GDM1 (cell line): ENCODE results near the gene RBM26.
"Not testable (repeated sequence)": the region's sequence is repeated elsewhere in the genome, so short reads cannot be mapped to it uniquely, and the experiment has no call there.

Source experiments
- DNase-seq: peaks from one replicate; lab custom pipeline; 2025; lab: John Stamatoyannopoulos, UW

Gene RBM26

DNA sequence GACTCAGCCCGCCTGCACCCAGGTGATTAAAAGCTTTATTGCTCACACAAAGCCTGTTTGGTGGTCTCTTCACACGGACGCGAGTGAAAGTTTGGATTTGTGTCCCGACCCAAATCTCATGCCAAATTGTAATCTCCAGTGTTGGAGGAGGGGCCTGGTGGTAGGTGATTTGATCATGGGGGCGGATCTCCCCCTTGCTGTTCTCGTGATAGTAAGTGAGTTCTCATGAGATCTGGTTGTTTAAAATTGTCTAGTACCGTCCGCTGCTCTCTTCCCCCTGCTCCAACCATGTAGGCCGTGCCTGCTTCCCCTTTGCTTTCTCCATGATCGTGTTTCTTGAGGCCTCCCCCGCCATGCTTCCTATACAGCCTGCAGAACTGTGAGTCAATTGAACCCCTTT lies 126.3 kb downstream of the RBM26 start:
- not testable (repeated sequence) for DNase-seq

DNA sequence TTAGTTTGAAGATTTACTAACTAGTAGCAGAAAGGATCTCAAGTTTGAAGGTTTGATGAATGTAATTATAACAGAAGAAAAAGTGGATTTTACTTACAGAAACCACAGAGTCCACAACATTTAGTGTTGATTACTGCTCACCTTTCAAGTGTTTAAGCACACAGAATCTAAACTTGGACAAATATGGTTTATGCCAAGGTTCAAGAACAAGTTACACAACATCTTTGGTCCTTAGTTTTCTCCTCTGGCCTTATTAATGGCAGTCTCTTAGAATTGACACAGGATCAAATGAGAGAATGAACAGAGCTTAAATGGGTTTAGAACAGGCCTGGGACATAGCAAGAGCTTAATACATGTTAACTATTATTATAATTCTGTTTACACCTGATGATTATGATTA lies 133.0 kb downstream of the RBM26 start:
- DNase-seq: no peak

DNA sequence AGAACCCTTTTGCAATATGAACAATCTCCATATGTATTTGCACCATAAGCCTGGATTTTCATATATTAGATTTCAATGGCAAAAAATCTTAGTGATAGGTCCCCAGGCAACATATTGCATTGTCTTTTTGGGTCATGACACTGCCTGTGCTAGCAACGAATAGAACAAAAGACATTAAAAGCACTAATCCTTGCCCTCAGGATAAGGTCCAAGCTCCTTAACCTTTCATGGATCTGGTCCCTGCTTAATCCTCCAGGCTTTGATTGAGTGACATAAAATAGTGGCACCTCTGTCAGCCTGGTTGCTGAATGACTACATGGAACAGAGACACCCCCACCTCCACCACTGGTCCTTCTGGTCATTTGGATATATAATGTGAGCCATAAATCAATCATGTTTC lies 134.4 kb downstream of the RBM26 start:
- no peak for DNase-seq

DNA sequence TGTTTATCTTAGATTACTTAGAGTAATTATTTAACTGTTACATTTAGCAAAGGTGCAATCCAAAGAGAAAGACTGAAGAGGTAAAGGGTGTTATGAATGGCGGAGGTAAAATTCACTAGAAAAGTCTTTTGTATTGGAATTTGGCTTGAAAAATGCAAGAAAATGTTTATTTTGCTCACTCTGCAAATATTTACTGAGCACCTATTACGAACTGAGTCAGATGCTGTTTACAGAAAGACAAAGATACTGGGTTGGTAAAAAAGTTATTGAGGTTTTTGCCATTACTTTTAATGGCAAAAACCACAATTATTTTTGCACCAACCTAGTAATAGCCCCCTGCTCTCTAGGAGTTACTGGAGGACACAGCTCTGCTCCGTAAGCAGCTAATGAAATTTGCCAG lies 135.2 kb downstream of the RBM26 start:
- DNase-seq: no peak
